Measurements from ENCODE around the gene NCKAP5.

DNA sequence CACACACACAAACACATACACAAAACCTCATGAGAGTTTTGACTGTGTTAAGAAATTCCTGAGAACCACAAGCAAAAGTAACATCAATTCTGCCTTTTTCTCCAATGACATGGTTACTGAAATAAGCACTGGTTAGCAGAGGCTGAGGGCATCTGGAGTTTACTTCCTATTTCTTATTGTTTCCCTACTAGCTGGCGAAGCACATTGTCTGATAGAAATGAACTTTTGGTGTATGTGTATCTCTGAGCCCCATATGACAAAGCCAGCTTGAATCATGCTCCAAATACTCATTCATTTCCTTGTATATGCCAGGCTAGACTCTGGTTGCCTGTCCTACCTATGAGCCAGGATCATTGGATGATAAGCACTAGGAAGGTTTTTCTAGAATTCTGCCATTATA lies 203.1 kb downstream of the NCKAP5 start:
- TF ChIP-seq, protein P1, sequence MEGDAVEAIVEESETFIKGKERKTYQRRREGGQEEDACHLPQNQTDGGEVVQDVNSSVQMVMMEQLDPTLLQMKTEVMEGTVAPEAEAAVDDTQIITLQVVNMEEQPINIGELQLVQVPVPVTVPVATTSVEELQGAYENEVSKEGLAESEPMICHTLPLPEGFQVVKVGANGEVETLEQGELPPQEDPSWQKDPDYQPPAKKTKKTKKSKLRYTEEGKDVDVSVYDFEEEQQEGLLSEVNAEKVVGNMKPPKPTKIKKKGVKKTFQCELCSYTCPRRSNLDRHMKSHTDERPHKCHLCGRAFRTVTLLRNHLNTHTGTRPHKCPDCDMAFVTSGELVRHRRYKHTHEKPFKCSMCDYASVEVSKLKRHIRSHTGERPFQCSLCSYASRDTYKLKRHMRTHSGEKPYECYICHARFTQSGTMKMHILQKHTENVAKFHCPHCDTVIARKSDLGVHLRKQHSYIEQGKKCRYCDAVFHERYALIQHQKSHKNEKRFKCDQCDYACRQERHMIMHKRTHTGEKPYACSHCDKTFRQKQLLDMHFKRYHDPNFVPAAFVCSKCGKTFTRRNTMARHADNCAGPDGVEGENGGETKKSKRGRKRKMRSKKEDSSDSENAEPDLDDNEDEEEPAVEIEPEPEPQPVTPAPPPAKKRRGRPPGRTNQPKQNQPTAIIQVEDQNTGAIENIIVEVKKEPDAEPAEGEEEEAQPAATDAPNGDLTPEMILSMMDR (IDR thresholded peaks at IDR 0.05) = no peak
- TF ChIP-seq JUN (IDR thresholded peaks at IDR 0.05) = no peak
- TF ChIP-seq EP300 (IDR thresholded peaks at IDR 0.05) = no peak

All from A549 (cell line).